C1 segment of cervical spinal cord (tissue), 14 donors: Measurements from ENCODE around the gene AMIGO2.

Experiments
- DNase-seq, 14 donors: peaks; one replicate each; lab custom pipeline; 2025; lab: John Stamatoyannopoulos, UW

AMIGO2 gene

GRCh38 chr12:47033789-47034555 lies 45.8 kb downstream of the AMIGO2 start:
- no peak for DNase-seq

- DNase-seq: no peak
Observed at GRCh38 chr12:47033081-47033480, 46.7 kb downstream of the AMIGO2 start.

GRCh38 chr12:47032644-47033043 lies 47.1 kb downstream of the AMIGO2 start:
- DNase-seq: no peak

- no peak for DNase-seq
Observed at GRCh38 chr12:47029903-47030302, 49.9 kb downstream of the AMIGO2 start.

- DNase-seq: no peak
Observed at GRCh38 chr12:47028981-47029708, 50.6 kb downstream of the AMIGO2 start.

GRCh38 chr12:47028186-47028585 lies 51.6 kb downstream of the AMIGO2 start:
- DNase-seq: no peak
